HG02642 (cell line): ENCODE results near the gene TIMM50.
"Not testable (repeated sequence)": the region's sequence is repeated elsewhere in the genome, so short reads cannot be mapped to it uniquely, and the experiment has no call there.

Experiments
- ATAC-seq: cut with Tn5 transposase; IDR thresholded peaks from one replicate; pipeline ENCODE4 v1.9.1; 2021; ENCODE audit warnings: mild to moderate bottlenecking; ENCODE audit not compliant: unreplicated experiment, poor library complexity

The TIMM50 gene

DNA sequence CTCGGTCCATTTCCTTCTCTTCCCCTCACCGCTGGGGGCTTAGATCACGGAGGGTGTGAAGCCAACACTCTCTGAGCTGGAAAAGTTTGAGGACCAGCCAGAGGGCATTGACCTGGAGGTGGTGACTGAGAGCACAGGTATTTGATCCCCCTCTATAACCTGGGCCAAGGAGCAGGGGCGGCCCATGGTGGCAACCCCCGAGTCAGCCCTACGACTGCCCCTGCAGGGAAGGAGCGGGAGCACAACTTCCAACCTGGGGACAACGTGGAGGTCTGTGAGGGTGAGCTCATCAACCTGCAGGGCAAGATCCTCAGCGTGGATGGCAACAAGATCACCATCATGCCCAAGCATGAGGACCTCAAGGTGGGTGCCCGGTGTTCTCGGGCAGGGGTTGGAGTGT is 11.6 kb upstream of the TIMM50 start:
- ATAC-seq = no peak

DNA sequence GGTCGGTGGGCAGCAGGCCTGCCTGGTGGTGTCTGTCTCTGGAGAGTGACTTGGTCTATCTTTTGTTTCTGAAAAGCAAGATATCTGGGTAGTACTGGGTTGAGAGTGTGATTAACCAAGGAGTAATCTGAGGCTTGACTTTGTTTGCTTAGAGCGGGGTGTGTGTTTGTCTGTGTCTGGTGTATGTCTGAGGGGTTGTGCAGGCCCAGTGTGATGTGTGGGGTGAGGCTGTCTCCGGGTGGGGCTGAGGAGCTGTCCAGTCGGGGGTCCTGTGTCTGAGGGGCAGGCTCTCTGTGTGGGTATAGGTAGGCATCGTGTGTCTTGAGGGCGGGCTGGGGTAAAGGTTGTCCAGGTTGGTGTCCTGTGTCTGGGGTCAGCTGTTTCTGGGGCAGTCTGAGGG is 11.1 kb upstream of the TIMM50 start:
- no peak for ATAC-seq

DNA sequence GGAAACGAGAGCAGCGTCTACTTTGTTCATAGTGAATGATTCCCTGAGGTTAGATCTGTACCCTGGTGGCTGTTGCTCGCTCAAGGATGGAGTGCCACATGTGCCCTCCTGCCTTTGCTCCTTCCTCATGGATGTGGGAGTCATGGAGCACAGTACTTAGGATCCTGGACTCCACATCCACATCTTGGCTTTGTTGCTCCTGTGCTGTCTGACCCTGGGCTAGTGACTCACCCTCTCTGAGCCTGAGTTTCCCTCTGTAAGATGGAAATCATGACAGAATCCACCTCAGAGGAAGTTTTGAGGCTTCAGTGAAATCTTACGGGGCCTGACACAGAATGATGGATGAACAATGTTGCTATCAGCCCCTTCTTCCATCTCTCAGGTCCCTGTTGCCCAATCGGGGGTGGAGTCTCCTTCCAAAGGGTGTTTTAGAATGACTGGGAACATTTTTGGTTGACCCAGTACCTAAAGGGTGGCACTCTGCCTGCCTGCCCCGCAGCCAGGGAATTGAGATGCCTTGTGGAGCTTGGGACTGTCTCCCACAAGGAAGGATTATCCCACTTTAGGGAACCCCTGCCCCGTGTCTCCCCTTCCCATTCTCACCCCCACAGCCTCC is 9.8 kb upstream of the TIMM50 start:
- ATAC-seq = no peak

DNA sequence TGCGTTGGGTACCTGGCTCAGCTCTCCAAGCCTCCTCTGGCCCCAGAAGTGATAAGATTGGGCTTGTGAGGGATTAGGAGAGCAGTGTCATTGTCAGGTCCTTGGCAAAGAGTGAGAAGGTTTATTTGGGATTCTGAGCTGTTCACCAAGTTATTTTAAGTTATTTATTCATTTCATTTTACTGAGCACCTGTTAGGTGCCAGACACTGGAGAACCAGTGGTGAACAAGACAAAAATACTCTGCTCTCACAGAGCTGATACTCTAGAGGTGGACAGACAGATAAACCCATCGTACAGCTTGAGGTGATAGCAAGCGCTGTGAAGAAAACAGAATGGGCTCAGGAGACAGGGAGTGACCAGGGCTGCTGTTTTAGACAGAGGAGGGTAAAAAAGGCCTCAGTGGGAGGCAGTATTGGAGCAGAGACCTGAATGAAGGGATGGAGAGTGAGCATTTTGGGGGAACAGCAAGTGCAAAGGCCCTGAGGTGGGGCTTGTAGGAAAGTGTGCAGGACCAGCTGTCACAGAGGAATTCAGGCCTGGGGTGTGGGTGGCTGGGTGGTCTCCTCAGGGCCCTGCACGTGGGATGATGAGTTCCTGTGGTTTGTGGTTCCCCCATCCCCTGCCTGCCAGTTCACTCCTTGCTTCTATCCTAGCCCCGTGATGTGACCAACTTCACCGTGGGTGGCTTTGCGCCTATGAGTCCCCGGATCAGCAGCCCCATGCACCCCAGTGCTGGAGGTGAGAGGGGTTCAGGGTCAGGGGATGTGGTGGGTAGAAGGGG is 8.7 kb upstream of the TIMM50 start:
- ATAC-seq = no peak

DNA sequence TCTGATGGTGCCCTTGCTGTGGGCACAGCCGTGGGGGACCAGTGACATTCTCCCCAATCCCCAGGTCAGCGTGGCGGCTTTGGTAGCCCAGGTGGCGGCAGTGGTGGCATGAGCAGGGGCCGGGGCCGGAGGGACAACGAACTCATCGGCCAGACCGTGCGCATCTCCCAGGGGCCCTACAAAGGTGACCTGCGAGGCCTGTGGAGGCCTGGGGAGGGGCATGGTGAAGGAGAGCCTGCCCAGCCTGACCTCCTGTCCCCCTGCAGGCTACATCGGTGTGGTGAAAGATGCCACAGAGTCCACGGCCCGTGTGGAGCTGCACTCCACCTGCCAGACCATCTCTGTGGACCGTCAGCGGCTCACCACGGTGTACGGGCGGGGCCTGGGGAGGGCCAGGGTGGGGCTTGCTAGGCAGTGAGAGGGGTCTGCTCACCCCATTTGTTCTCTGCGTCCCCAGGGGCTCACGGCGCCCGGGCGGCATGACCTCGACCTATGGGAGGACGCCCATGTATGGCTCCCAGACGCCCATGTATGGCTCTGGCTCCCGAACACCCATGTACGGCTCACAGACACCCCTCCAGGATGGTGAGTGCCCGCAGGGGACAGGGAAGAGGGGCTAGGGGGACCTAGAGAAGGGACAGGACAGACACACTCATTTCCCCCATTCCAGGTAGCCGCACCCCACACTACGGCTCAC is 7.7 kb upstream of the TIMM50 start:
- ATAC-seq = no peak

DNA sequence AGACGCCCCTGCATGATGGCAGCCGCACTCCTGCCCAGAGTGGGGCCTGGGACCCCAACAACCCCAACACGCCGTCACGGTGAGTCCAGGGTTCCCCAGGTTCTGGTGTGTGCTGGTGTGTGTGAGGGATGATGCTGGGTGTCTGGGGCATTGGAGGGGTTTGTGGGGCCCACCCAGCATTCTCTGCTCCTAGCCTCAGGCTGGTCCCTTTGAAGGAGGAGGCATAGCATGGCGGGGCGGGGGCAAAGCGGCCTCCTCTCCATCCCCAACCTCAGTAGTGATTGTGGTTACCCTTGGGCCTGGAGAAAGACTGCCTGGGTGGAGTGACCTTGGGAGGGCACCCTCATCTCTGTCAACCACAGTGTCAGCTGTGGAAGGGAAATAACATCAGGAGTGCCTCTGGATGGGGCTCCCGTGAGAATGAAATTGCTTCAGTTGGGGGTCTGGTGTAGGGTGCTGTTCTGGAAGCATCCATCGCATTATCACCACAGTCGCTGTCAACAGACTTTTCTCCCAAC is 7.1 kb upstream of the TIMM50 start:
- no peak for ATAC-seq

DNA sequence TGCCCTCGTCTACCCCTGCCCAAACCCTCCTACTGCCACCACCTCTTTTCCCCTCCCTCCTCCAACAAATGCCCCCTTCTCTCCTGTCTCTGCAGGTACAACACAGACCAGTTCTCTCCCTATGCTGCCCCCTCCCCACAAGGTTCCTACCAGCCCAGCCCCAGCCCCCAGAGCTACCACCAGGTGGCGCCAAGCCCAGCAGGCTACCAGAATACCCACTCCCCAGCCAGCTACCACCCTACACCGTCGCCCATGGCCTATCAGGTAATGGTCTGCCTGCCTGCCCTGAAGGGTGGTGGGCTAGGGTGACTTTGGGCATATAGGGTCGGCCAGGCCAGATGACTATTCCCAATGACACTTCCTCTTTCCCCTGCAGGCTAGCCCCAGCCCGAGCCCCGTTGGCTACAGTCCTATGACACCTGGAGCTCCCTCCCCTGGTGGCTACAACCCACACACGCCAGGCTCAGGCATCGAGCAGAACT is 6.5 kb upstream of the TIMM50 start:
- ATAC-seq = no peak

DNA sequence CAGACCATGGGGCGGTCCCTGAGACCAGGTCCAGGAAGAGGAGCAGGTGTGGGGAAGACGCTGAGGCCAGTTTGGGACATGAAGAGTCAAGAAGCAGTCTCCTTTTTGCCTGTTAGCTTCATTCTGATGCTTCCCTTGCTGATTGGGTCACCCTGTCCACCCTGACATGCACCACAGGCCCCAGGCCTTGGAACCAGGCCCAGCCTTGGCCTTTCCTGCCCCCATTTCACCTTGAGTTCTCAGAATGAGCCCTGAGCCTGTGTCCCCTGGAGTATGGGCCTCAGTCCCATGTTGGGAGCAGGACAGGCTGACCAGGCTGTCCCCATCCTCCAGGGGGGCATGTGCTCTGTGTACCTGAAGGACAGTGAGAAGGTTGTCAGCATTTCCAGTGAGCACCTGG is 4.9 kb upstream of the TIMM50 start:
- no peak for ATAC-seq

DNA sequence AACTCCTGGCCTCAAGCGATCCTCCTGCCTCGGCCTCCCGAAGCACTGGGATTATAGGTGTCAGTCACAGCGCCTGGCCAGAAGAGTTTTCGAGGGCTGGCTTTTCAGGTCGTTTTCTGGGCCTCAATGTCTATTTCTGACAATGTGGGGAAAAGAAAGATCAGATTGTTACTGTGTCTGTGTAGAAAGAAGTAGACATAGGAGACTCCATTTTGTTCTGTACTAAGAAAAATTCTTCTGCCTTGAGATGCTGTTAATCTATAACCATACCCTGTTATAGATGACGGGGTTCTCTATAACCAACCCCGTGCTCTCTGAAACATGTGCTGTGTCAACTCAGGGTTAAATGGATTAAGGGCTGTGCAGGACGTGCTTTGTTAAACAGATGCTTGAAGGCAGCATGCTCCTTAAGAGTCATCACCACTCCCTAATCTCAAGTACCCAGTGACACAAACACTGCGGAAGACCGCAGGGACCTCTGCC is 1.3 kb upstream of the TIMM50 start:
- not testable (repeated sequence) for ATAC-seq

DNA sequence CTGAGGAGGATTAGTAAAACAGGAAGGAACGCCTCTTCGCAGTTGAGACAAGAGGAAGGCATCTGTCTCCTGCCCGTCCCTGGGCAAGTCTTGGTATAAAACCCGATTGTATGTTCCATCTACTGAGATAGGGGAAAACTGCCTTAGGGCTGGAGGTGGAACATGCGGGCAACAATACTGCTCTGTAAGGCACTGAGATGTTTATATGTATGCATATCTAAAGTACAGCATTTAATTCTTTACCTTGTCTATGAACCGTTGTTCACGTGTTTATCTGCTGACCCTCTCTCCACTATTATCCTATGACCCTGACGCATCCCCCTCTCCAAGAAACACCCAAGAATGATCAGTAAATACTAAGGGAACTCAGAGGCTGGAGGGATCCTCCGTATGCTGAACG is 722 bp upstream of the TIMM50 start:
- ATAC-seq = no peak

DNA sequence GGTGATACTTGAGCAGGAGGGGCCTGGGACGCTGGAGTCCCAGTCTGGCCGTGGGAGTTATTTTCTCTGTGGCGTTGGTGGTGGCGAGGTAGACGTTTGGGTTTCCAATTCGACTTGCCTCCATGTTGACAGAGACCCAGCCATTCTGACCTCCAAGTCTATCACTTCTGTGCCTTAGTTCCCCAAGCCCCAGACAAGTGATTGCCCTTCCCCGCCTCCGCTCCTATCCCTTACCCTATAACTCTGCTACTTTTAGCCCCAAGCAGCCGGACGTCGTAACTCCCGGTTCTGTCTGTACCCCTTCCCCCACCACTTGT is 549 bp downstream of the TIMM50 start:
- ATAC-seq = no peak

DNA sequence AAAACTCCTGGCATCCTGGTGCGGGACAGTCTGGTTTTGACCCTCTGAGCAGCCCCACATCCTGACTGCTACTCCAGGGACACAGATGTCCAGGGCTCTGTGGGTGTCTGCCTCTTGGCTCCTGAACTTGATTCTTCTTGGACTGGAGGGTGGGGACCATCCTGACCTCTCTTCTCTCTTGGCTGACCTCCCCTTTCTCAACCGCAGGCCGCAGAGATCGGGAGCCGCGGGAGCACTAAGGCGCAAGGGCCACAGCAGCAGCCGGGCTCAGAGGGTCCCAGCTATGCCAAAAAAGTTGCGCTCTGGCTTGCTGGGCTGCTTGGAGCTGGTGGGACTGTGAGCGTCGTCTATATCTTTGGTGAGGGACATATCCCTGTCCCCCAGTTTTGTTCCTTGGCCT is 1.0 kb downstream of the TIMM50 start:
- no peak for ATAC-seq

DNA sequence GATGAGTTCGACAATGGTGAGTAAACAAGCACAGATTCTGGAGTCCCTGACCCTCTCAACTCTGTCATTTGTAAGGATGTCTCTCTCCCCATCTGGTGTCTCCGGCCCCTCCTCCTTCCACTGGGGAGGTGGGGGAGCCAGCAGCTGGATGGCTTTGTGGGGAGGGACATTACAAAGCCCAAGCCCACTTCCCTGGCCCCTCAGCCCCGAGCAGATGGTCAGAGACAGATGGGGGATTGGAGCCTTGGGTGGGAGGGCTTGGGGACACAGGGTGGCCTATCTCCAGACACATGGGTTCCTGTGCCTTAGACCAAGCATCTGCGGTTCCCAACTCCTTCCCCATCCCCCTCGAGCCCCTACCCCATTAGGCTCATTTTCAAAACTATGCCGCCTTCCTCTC is 2.5 kb downstream of the TIMM50 start:
- ATAC-seq = no peak

DNA sequence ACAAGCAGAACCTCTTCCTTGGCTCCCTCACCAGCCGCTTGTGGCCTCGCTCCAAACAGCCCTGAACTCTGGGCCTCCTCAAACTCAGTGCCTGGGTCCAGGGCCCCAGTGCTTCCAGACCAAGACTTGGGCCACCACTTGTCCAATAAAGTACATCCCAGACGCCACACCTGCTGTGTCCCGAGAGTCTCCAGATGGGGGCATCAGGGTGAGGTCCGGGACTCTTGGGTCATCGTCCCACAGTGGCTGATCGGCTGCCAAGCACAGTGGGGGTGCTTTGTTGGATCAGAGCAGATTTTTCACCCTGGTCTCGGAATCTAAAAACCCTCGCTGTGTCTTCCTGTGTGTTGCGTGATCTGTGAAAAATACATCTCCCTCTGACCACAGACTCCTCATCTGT is 9.1 kb downstream of the TIMM50 start:
- no peak for ATAC-seq

DNA sequence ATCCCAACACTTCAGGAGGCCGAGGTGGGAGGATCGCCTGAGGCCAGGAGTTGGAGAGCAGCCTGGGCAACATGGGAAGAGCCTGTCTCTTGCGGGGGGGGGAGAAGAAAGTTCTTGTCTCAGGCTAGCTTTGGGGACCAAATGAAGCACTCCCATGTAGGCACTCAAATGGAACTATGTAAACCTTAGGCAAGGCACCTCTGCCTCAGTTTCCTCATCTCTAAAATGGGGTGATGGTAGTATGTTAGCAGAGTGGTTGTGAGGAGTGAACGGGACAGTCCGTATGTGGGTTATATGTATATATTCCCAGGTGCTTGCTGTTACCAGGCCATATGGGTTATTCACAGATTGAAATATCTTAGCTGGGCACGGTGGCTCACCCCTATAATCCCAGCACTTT is 11.6 kb downstream of the TIMM50 start:
- no peak for ATAC-seq

DNA sequence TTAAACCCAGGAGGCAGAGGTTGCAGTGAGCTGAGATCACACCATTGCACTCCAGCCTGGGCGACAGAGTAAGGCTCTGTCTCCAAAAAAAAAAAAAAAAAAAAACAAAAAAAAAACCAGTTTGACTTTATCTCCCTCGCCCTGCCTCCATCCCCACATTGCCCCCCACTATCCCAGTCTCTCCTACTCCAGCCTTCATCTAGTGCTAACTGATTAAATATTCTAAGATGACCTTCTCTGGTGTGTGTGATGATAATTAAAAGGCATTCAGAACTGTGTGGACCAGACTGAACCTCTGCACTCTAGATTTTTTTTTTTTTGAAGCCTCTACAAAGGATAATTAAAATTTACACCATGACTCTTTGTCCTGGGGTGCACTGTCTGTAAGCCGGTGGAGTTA is 12.2 kb downstream of the TIMM50 start:
- ATAC-seq = no peak

DNA sequence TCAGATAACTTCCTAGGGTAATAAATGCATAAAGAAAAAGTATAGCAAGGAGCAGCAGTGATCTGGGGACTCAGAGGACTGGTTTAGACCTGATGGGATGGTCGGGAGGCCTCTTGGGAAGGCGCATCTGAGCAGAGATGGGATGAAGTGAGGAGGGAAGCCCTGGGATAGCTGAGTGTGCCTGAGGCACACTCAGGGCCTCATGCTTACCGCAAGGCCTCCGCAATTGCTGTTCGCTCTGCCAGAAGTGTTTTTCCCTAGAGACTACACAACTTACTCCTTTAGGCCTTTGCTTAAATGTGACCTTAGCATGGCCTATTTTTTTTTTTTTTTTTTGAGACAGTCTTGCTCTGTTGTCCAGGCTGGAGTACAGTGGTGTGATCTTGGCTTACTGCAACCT is 14.0 kb downstream of the TIMM50 start:
- no peak for ATAC-seq

DNA sequence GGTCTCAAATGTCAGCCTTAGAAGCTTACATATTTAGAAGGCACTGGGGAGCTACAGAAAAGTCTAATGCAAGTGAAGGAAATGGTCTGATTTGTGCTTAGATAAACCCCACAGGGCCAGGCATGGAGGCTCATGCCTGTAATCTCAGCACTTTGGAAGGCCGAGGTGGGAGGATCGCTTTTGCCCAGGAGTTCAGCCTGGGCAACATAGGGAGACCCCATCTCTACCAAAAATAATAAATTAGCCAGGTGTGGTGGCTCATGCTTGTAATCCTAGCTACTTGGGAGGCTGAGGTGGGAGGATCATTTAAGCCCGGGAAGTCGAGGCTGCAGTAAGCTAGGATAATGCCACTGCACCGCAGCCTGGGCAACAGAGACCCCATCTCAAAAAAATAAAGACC is 15.4 kb downstream of the TIMM50 start:
- no peak for ATAC-seq

DNA sequence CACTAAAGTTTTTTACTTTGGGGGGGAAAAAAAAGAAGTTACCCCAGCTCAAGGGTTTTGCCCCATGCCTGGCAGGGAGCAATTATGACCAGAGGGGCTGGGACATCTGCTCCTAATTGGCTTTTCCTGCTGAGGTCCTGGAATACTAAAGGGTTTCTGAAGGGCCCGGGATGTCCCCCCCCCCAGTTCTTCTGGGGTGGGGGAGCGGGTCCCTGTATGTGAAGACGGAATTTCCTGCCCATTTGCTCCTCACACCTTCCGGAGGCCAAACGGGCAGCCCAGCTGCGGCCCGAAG is 17.0 kb downstream of the TIMM50 start:
- ATAC-seq = no peak

DNA sequence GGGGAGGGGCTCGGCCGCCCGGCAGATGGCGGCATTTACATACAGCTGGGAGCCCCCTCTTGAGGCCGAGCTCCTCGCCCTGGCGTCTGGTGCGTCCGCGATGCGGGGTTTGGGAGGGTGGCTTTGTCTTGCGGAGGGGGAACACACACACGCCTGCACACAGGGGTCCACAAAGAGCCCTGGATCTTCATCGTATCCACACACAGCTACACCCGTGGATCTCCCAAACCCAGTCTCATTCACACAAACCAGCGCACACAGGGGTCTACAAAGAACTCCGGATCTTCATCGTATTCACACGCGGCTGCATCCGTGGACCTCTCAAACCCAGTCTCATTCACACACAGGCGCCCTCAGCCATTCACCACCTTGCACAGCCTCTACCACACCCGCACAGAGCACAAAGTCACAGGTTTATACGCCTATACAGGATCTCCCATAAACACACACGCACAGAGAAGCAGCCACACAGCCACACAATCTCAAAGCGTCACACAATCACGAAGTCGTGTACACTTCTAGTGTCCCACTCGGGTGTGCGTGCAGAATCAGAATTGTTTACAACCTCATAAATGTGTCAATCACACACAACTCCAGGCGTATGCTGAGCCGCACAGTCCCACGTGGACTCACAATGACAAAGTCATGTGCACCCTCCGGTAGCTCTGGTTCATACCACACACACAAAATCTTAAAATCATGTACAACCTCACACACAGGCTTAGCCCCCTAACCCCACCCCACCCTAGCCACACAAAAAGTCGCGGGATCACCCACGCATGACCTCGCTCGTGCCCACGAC is 17.6 kb downstream of the TIMM50 start:
- no peak for ATAC-seq
